ENCODE measurements around the gene RAB20. TPM values are rescaled to one million over a fixed set of nuclear protein-coding genes. Genes with fewer than 3 reads are reported as not detected.

Gene RAB20
- total and polyA plus RNA-seq, 2 experiments from 2014 or later, result 2.7 to 6.4 TPM

DNA sequence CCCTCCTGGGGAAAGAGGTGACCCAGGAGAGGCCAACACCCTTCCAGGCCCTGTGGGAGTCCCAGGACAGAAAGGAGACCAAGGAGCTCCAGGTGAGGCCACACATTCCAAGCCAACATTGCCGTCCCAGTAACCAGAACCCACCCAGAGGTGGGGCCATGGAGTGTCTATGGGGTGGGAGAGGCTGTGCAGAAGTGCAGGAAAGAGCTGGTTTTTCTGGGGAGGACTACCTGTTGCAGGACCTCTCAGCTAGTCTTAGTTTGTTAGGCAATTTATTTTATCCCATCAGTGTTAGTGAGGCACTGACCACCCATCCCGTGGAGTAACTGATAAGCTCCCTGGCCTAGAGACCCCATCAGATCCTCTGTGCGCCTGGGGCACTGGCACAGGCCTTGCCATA lies 66.1 kb downstream of the RAB20 start:
- 78 to 82% methylated on average over 3 of the region's 3 CpGs for WGBS, 2 experiments (ENCODE audit: low coverage in 1 of 2, low lambda C conversion rate in 2 of 2, missing lambda C conversion rate in 2 of 2)
- no peak for DNase-seq
- Histone ChIP-seq H3K36me3 (ENCODE audit: low read depth) (peaks cover 7% of the 10 kb centered on the region; the same call in 1 of the 2 replicates), H3K27ac (no peak overlapping the region), H3K4me3 (no peak overlapping the region), H3K27me3 (replicated peaks; ENCODE audit: insufficient read depth) (no peaks in the 10 kb centered on the region), H3K9me2 (ENCODE audit: insufficient read depth) (no peaks in the 10 kb centered on the region), H3K79me2 (ENCODE audit: insufficient read depth) (no peaks in the 10 kb centered on the region), H4K20me1 (ENCODE audit: insufficient read depth) (no peaks in the 10 kb centered on the region), H3K9me3 (ENCODE audit: low read depth) (no peaks in the 10 kb centered on the region), H3F3A (ENCODE audit: insufficient read depth) (peaks cover 8% of the 10 kb centered on the region), H3K9ac (no peak overlapping the region), H3K4me1 (ENCODE audit: insufficient read depth) (no peaks in the 10 kb centered on the region), H2AFZ (no peak overlapping the region), H3K4me2 (ENCODE audit: unreplicated experiment) (no peak overlapping the region)
- TF ChIP-seq EZH2phosphoT487 (IDR thresholded peaks at IDR 0.05; ENCODE audit: insufficient read depth, low read depth) (no peak), EZH2 (IDR thresholded peaks at IDR 0.05; ENCODE audit: insufficient read depth, poor library complexity, severe bottlenecking) (no peak)
- in situ Hi-C loops (cut with MboI), result no loop called here

DNA sequence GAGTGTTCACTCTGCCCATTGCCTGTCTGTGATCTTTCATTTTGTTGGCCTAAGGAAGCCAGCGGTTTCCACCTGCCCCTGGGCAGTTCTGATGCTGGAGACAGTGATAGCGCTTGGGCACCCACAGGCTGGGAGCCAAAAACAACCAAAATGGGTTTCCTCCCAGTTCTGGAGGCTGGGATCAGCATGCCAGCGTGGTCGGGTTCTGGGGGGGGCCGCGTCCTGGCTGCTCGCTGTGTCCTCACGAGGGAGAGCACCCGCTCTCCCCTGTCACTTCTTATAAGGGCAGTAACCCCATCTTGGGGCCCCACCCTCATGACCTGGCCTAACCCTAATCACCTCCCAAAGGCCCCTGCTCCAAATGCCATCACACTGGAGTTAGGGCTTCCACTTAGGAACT lies 67.9 kb downstream of the RAB20 start:
- H3K9ac ChIP-seq, result no peak overlapping the region
- H3K36me3 ChIP-seq (ENCODE audit: low read depth), result peaks cover 7% of the 10 kb centered on the region; the same call in 1 of the 2 replicates
- no peaks in the 10 kb centered on the region for H3K27me3 ChIP-seq (replicated peaks; ENCODE audit: insufficient read depth)
- H3K4me3 ChIP-seq, result no peak overlapping the region
- WGBS, 2 experiments (ENCODE audit: low coverage in 1 of 2, low lambda C conversion rate in 2 of 2, missing lambda C conversion rate in 2 of 2), result 82 to 89% methylated on average over 9 of the region's 9 CpGs
- no peaks in the 10 kb centered on the region for H3K79me2 ChIP-seq (ENCODE audit: insufficient read depth)
- no peak overlapping the region for H2AFZ ChIP-seq
- H3K4me2 ChIP-seq (ENCODE audit: unreplicated experiment), result no peak overlapping the region
- H3K27ac ChIP-seq, result no peak overlapping the region
- H3K9me2 ChIP-seq (ENCODE audit: insufficient read depth), result no peaks in the 10 kb centered on the region
- in situ Hi-C loops (cut with MboI), result no loop called here
- no peak for DNase-seq
- no peaks in the 10 kb centered on the region for H3K9me3 ChIP-seq (ENCODE audit: low read depth)
- no peaks in the 10 kb centered on the region for H4K20me1 ChIP-seq (ENCODE audit: insufficient read depth)
- TF ChIP-seq EZH2 (IDR thresholded peaks at IDR 0.05; ENCODE audit: insufficient read depth, poor library complexity, severe bottlenecking) (no peak), EZH2phosphoT487 (IDR thresholded peaks at IDR 0.05; ENCODE audit: insufficient read depth, low read depth) (no peak)
- no peaks in the 10 kb centered on the region for H3F3A ChIP-seq (ENCODE audit: insufficient read depth)
- no peaks in the 10 kb centered on the region for H3K4me1 ChIP-seq (ENCODE audit: insufficient read depth)

DNA sequence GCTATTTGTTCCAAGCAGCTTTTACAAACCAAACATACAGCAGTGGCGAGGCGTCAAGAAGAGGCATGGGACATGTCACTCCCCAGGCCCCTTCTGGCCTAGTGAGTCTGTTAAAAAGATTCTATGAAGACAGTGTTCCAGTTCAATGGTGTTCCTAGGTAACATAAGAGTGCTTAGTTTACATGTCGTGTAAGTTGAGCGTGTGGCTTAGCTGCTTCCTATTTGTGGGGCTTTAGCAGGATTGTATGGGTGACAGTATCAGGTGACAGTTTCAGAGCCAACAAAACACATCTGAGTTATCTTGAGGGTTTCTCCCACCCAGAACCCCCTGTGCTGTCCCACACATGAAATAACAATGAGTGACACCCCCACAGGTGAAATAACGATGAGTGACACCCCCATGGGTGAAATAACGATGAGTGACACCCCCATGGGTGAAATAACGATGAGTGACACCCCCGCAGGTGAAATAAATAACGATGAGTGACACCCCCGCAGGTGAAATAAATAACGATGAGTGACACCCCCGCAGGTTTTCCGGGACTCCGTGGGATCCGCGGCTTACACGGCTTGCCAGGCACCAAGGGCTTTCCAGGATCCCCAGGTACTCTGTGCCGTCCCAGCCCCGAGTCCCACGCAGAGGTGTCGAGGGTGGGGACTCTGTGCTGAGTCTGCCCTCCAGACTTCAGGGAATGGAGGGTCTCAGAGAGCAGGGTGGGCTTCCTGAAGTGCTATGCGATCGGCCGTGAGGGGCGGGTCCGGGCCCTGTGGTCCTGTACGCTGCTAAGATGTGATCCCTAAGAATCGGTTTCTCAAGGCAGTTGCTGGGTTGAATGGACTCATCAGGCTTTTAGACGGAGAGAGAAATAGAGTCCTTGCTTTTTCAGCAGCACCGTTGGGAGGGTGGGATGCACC lies 68.6 kb downstream of the RAB20 start:
- Histone ChIP-seq H3K36me3 (ENCODE audit: low read depth) (peaks cover 7% of the 10 kb centered on the region; the same call in 1 of the 2 replicates), H3K9me3 (ENCODE audit: low read depth) (no peaks in the 10 kb centered on the region), H3K4me1 (ENCODE audit: insufficient read depth) (no peaks in the 10 kb centered on the region), H3K27ac (no peak overlapping the region), H3K27me3 (replicated peaks; ENCODE audit: insufficient read depth) (no peaks in the 10 kb centered on the region), H3K79me2 (ENCODE audit: insufficient read depth) (no peaks in the 10 kb centered on the region), H2AFZ (no peak overlapping the region), H3K9me2 (ENCODE audit: insufficient read depth) (no peaks in the 10 kb centered on the region), H4K20me1 (ENCODE audit: insufficient read depth) (no peaks in the 10 kb centered on the region), H3F3A (ENCODE audit: insufficient read depth) (no peaks in the 10 kb centered on the region), H3K4me3 (no peak overlapping the region), H3K9ac (no peak overlapping the region), H3K4me2 (ENCODE audit: unreplicated experiment) (no peak overlapping the region)
- no peak for DNase-seq
- TF ChIP-seq EZH2phosphoT487 (IDR thresholded peaks at IDR 0.05; ENCODE audit: insufficient read depth, low read depth) (no peak), EZH2 (IDR thresholded peaks at IDR 0.05; ENCODE audit: insufficient read depth, poor library complexity, severe bottlenecking) (no peak)
- 95 to 97% methylated on average over 27 to 29 of the region's 30 CpGs for WGBS, 2 experiments (ENCODE audit: low coverage in 1 of 2, low lambda C conversion rate in 2 of 2, missing lambda C conversion rate in 2 of 2)
- in situ Hi-C loops (cut with MboI), result no loop called here

GRCh38 chr13:110491869-110492678 lies 69.4 kb downstream of the RAB20 start:
- Histone ChIP-seq H3K4me1 (ENCODE audit: insufficient read depth) (no peaks in the 10 kb centered on the region), H3F3A (ENCODE audit: insufficient read depth) (no peaks in the 10 kb centered on the region), H3K9me2 (ENCODE audit: insufficient read depth) (no peaks in the 10 kb centered on the region), H3K9me3 (ENCODE audit: low read depth) (no peaks in the 10 kb centered on the region), H3K27me3 (replicated peaks; ENCODE audit: insufficient read depth) (no peaks in the 10 kb centered on the region), H3K9ac (no peak overlapping the region), H3K36me3 (ENCODE audit: low read depth) (peaks cover 7% of the 10 kb centered on the region; the same call in 1 of the 2 replicates), H3K79me2 (ENCODE audit: insufficient read depth) (no peaks in the 10 kb centered on the region), H3K4me2 (ENCODE audit: unreplicated experiment) (no peak overlapping the region), H3K27ac (no peak overlapping the region), H2AFZ (no peak overlapping the region), H3K4me3 (no peak overlapping the region), H4K20me1 (ENCODE audit: insufficient read depth) (no peaks in the 10 kb centered on the region)
- WGBS, 2 experiments (ENCODE audit: low coverage in 1 of 2, low lambda C conversion rate in 2 of 2, missing lambda C conversion rate in 2 of 2), result 87 to 89% methylated on average over 23 to 24 of the region's 24 CpGs
- TF ChIP-seq EZH2phosphoT487 (IDR thresholded peaks at IDR 0.05; ENCODE audit: insufficient read depth, low read depth), result no peak
- in situ Hi-C loops (cut with MboI), result no loop called here
- no peak for DNase-seq
